ES-I3 (cell line): Measurements from ENCODE around the gene ZNF14.
"Not testable (repeated sequence)": the region's sequence is repeated elsewhere in the genome, so short reads cannot be mapped to it uniquely, and the experiment has no call there.

Experiments
- H3K36me3 ChIP-seq: 2 replicates; pipeline ENCODE4 v1.6.1; 2013; ENCODE audit warnings: mild to moderate bottlenecking, low read length, control low read depth, moderate library complexity; ENCODE audit not compliant: insufficient read depth
- H3K4me1 ChIP-seq: 2 replicates; pipeline ENCODE4 v1.6.1; 2013; ENCODE audit warnings: mild to moderate bottlenecking, control low read depth, low read length; ENCODE audit not compliant: insufficient read depth
- H3K9ac ChIP-seq: 2 replicates; pipeline ENCODE4 v1.6.1; 2013; ENCODE audit warnings: low read depth, mild to moderate bottlenecking, low read length, moderate library complexity
- H3K9me3 ChIP-seq: 2 replicates; pipeline ENCODE4 v1.6.1; 2013; ENCODE audit warnings: mild to moderate bottlenecking, low read length, moderate library complexity; ENCODE audit not compliant: control insufficient read depth, insufficient read depth

The ZNF14 gene

DNA sequence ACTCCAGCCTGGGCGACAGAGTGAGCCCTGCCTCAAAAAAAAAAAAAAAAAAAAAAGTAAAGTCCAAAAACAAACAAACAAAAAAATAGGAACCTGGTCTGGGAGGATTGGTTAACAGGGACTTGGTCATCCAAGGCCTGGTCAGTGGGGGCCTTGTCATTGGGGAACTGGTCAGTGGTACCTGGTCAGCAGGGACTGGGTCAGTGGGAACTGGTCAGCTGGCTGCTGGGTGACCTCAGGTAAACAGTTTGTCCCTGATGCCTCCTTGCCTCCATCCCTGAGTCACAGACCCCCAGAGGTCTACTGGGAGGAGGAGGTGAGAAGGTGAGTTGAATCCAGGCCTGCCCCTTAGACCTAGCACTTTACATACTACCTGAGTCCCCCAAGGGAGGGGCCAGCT is 5.7 kb upstream of the ZNF14 start:
- Histone ChIP-seq H3K36me3 (no peaks in the 10 kb centered on the region), H3K9ac (no peak overlapping the region), H3K9me3 (no peaks in the 10 kb centered on the region), H3K4me1 (no peaks in the 10 kb centered on the region)

GRCh38 chr19:19737559-19738332 is 4.8 kb upstream of the ZNF14 start:
- no peaks in the 10 kb centered on the region for H3K4me1 ChIP-seq

DNA sequence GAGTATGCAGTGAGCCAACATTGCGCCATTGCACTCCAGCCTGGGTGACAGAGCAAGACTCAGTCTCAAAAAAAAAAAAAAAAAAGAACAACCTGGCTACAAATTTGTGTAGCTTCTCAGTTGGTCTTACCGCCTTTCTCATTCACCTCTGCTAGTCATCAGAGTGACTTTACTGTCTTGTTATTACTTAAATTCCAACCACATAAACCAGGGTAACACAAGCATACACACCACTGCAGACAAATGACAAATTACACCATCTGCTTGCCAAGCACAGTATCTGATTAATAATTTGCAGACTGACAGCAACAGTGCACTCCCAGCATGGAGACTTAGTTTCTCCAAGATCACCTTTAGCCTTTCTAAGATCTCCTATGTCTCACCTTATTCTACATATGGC is 11.0 kb downstream of the ZNF14 start:
- Histone ChIP-seq H3K9ac (no peak overlapping the region), H3K4me1 (no peaks in the 10 kb centered on the region), H3K36me3 (peaks cover 2% of the 10 kb centered on the region; the same call in 1 of the 2 replicates), H3K9me3 (peaks cover 30% of the 10 kb centered on the region)

More at GRCh38 chr19:19737559-19738332, 4.8 kb upstream of the ZNF14 start:
- H3K36me3 ChIP-seq = no peaks in the 10 kb centered on the region
- no peak overlapping the region for H3K9ac ChIP-seq
- no peaks in the 10 kb centered on the region for H3K9me3 ChIP-seq

DNA sequence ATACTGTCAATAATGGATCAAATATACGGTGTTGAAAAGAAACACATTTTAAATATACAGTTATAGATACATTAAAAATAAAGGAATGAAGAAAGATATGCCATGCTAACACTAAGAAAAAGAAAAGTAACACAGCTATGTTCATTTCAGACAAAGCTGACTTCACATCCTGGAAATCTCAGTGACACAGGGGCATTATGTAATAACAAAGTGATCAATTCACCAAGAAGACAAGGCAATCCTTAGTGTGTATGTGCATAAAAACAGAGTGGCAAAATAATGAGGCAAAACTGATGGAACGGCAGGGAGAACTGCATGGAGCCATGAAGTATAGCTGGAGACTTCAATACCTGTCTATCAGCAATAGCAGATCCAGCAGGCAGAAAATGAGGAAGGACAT is 13.1 kb downstream of the ZNF14 start:
- H3K9ac ChIP-seq = no peak overlapping the region
- peaks cover 47% of the 10 kb centered on the region for H3K9me3 ChIP-seq
- H3K4me1 ChIP-seq = no peaks in the 10 kb centered on the region
- peaks cover 2% of the 10 kb centered on the region; the same call in 1 of the 2 replicates for H3K36me3 ChIP-seq

DNA sequence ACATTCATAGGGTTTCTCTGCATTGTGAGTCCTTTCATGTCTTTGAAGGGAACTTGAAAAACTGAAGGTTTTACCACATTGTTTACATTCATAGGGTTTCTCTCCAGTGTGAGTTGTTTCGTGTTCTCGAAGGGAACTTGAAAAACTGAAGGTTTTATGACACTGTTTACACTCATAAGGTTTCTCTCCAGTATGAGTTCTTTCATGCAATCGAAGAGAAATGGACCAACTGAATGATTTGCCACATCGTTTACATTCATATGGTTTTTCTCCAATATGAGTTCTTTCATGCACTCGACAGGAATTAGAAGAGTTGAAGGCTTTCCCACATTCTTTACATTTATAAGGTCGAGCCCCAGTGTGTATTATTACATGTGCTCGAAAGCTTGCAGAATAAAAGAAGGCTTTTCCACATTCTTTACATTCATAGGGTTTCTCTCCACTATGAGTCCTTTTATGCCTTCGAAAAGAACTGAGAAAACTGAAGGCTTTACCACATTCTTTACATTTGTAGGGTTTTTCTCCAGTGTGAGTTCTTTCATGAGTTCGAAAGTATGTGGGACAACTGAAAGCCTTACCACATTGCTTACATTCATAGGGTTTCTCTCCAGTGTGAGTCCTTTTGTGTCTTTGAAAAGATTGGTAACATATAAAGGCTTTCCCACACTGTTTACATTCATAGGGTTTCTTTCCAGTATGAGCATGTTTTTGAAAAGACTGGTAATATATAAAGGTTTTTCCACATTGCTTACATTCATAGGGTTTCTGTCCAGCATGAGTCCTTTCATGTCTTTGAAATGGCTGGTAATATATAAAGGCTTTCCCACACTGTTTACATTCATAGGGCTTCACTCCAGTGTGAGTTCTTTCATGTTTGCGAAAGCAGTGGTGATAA is 20.7 kb downstream of the ZNF14 start:
- Histone ChIP-seq H3K36me3 (peaks cover 29% of the 10 kb centered on the region), H3K4me1 (no peaks in the 10 kb centered on the region), H3K9me3 (peaks cover 81% of the 10 kb centered on the region), H3K9ac (no peak overlapping the region)

- Histone ChIP-seq H3K9ac (no peak overlapping the region), H3K36me3 (peaks cover 29% of the 10 kb centered on the region), H3K9me3 (peaks cover 83% of the 10 kb centered on the region), H3K4me1 (no peaks in the 10 kb centered on the region)
Measured at GRCh38 chr19:19711306-19711933, 21.5 kb downstream of the ZNF14 start.

DNA sequence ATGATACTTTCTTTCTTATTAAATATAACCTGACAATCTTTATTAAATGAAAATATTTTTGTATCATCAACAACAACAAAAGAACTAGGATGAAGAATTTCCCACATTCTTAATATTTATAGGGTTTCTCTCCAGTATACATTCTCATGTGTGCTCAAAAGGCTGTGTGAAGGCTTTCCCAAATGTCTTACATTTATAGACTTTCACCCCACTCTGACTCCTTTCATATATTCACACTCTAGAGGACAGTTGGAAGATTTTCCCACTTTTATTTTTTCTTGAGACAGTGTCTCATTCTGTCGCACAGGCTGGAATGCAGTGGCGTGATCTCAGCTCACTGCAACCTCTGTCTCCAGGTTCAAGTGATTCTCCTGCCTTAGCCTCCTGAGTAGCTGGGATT is 22.4 kb downstream of the ZNF14 start:
- H3K9ac ChIP-seq = no peak overlapping the region
- peaks cover 29% of the 10 kb centered on the region for H3K36me3 ChIP-seq
- H3K4me1 ChIP-seq = no peaks in the 10 kb centered on the region
- peaks cover 74% of the 10 kb centered on the region for H3K9me3 ChIP-seq

DNA sequence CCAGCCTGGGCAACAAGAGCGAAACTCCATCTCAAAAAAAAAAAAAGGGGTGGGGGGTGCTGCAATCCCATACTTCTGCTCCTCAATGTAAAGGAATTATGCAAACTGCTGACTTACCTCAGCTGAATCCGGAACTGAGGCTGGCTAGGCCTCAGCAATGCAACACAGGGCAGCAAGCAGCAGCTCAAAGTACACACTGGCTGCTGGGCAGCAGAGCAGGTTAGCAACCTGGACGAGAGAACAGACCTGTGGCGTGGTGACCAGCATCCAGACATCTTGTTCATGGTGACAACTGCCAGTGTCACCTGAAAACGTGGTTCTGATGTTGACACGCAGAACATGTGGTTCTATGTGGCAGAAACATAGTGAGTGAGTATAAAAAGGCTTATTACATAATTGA is 28.1 kb downstream of the ZNF14 start:
- no peaks in the 10 kb centered on the region for H3K4me1 ChIP-seq
- H3K9me3 ChIP-seq = peaks cover 28% of the 10 kb centered on the region
- H3K36me3 ChIP-seq = peaks cover 9% of the 10 kb centered on the region; the same call in 1 of the 2 replicates
- H3K9ac ChIP-seq = no peak overlapping the region

DNA sequence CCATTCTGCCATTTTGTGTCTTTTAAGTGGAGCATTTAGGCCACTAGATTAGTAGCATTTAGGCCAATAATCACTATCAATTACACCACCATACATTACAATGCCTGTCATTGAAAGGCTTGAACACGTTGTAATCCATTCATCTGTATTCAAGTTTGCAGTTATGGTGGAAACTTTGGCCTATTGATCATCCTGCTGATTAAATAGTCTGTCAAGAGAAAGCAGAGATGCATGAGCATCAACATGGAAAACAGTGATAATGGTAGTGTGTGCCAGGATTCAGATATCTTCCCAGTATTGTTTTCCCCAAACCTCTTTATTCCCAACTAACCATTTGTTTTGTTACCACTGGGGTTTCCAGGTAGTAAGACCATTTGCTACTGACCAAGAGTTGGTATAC is 32.4 kb downstream of the ZNF14 start:
- not testable (repeated sequence) for H3K9me3 ChIP-seq, H3K4me1 ChIP-seq, H3K36me3 ChIP-seq, H3K9ac ChIP-seq

GRCh38 chr19:19697589-19697988 is 35.3 kb downstream of the ZNF14 start:
- Histone ChIP-seq H3K4me1 (no peaks in the 10 kb centered on the region), H3K36me3 (peaks cover 2% of the 10 kb centered on the region; the same call in 1 of the 2 replicates), H3K9me3 (peaks cover 3% of the 10 kb centered on the region; the same call in 1 of the 2 replicates), H3K9ac (no peak overlapping the region)

GRCh38 chr19:19696386-19696785 is 36.5 kb downstream of the ZNF14 start:
- H3K9ac ChIP-seq = no peak overlapping the region
- H3K36me3 ChIP-seq = peaks cover 2% of the 10 kb centered on the region; the same call in 1 of the 2 replicates
- peaks cover 3% of the 10 kb centered on the region; the same call in 1 of the 2 replicates for H3K9me3 ChIP-seq
- no peaks in the 10 kb centered on the region for H3K4me1 ChIP-seq

DNA sequence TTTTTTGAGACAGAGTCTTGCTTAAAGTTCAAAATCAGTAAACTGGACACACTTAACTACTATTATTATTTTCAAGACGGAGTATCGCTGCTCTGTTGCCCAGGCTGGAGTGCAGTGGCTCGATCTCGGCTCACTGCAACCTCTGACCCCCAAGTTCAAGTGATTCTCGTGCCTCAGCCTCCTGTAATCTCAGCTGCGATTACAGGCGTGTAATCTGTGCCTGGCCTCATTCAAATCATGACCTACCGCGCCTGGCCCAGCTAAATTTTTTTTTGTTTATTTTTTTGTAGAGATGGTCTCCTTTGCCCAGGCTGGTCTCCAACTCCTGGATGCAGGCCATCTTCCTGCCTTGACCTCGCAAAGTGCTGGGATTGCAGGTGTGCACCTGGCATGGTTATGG is 41.2 kb downstream of the ZNF14 start:
- H3K36me3 ChIP-seq = no peaks in the 10 kb centered on the region
- H3K4me1 ChIP-seq = no peaks in the 10 kb centered on the region
- no peaks in the 10 kb centered on the region for H3K9me3 ChIP-seq
- H3K9ac ChIP-seq = no peak overlapping the region

GRCh38 chr19:19689023-19689422 is 43.9 kb downstream of the ZNF14 start:
- H3K36me3 ChIP-seq, H3K4me1 ChIP-seq, H3K9me3 ChIP-seq, H3K9ac ChIP-seq: not testable (repeated sequence)

DNA sequence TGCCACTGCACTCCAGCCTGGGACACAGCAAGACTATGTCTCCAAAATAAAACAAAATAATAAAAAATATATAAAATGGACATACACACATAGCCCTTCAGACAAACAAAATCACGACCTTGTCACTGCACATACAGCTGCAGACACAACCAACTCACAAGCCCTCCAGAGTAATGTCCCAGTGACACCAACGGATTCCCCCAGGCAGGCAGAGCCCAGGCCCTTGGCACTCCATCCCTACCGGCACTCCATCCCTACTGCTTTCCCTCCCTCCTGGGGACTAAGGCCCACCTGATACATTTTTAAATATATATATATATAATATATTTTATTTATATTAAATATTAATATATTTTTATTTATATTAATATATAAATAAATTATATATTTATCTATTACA is 45.8 kb downstream of the ZNF14 start:
- H3K4me1 ChIP-seq = no peaks in the 10 kb centered on the region
- no peak overlapping the region for H3K9ac ChIP-seq
- no peaks in the 10 kb centered on the region for H3K9me3 ChIP-seq
- H3K36me3 ChIP-seq = no peaks in the 10 kb centered on the region
